Fibroblast of mammary gland (primary cell): Measurements from ENCODE around the gene ERBB3.

ENCODE experiments used
- DNase-seq: peaks from one replicate; pipeline ENCODE4 v3.0.0-alpha.2; 2010; ENCODE audit warnings: low read depth
- H3K4me3 ChIP-seq: 2 replicates; pipeline ENCODE4 v1.5.1; 2011; ENCODE audit warnings: low read depth, mild to moderate bottlenecking, low read length, moderate library complexity; ENCODE audit not compliant: control insufficient read depth
- CTCF ChIP-seq: conservative IDR thresholded peaks from 2 replicates; pipeline ENCODE4 v1.5.1; 2011; ENCODE audit warnings: low read depth, low read length, inconsistent platforms; ENCODE audit not compliant: control insufficient read depth, insufficient read depth

The ERBB3 gene

GRCh38 chr12:56126732-56127239 lies 46.8 kb downstream of the ERBB3 start:
- H3K4me3 ChIP-seq: no peak overlapping the region
- no peak for TF ChIP-seq CTCF
- DNase-seq: no peak

GRCh38 chr12:56127485-56127887 lies 47.5 kb downstream of the ERBB3 start:
- no peak for DNase-seq
- peak overlapping the region; percentile 46 for H3K4me3 ChIP-seq
- no peak for TF ChIP-seq CTCF

- TF ChIP-seq CTCF: no peak
- DNase-seq: peak; percentile 99
- peak within 1 kb of the TSS; percentile 89 for H3K4me3 ChIP-seq
These were observed 48.1 kb downstream of the ERBB3 start, which contains the start of gene ESYT1 for GRCh38 chr12:56127888-56128669. ESYT1 (plus strand) TSS chr12:56128267; CDS start chr12:56128320, 53 bp downstream.

GRCh38 chr12:56128670-56129205 lies 48.8 kb downstream of the ERBB3 start:
- peak overlapping the region; percentile 89 for H3K4me3 ChIP-seq
- no peak for DNase-seq
- TF ChIP-seq CTCF: no peak

GRCh38 chr12:56129206-56129941 lies 49.4 kb downstream of the ERBB3 start:
- peak overlapping the region; percentile 89 for H3K4me3 ChIP-seq
- DNase-seq: peak; percentile 30
- TF ChIP-seq CTCF: no peak

- no peak for DNase-seq
- H3K4me3 ChIP-seq: peak overlapping the region; percentile 89
- TF ChIP-seq CTCF: no peak
These were observed 50.1 kb downstream of the ERBB3 start for GRCh38 chr12:56129942-56130495.
